RCC 7860 (cell line): Measurements from ENCODE around the gene INPP5A.

Source experiments
- DNase-seq: peaks from one replicate; pipeline ENCODE4 v3.0.0-alpha.2; 2015; ENCODE audit warnings: low spot score
- FAIRE-seq: peaks from 2 replicates; lab custom pipeline; 2012; peaks lifted over from hg19 to GRCh38; lab: Jason Lieb, UNC

The INPP5A gene

DNA sequence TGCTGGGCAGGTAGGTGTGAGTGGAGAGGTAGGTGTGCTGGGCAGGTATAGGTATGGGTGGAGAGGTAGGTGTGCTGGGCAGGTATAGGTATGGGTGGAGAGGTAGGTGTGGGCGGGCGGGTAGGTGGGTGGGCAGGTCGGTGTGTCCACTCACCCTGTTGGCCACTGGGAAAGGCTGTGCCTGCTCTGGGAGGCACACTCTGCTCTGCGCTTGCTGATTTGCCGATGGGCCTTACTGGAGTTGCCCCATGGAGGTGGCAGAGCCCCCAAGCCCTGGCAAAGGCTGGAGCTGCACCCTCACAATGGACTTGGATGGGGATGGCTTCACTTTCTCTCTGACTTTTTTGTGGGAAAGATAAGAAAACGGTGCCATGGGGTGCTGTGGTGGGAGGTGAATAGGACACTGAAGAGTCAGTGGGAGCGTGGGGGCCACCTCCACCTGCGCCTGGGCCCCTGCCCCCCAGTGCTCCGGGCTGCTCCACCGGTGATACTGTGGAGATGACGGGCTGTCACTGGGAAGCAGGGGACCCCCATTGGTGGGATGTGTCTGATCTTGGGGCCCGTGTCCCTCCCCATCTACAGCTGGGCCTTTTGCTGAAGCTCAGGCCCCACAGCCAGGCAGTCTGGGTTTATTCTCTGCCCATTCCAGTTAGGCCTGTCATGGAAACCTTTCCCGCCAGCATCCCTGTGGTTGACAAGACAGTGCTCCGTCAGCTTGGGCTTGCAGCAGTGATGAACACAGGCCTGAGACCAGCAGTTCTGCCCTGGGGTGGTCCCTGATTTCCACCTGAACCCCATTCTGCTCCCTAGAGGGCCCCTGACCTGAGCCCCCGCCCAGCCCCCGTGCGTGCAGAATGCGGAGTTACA is 173.4 kb downstream of the INPP5A start:
- FAIRE-seq (no peak), DNase-seq (no peak)

GRCh38 chr10:132711613-132712121 is 174.1 kb downstream of the INPP5A start:
- DNase-seq (no peak), FAIRE-seq (no peak)

- no peak for DNase-seq
- FAIRE-seq: no peak
Measured at GRCh38 chr10:132712291-132712690, 174.7 kb downstream of the INPP5A start.

- no peak for FAIRE-seq
- no peak for DNase-seq
Measured at GRCh38 chr10:132712743-132713142, 175.2 kb downstream of the INPP5A start.

GRCh38 chr10:132713421-132714095 is 176.0 kb downstream of the INPP5A start:
- DNase-seq: no peak
- FAIRE-seq: no peak

GRCh38 chr10:132714096-132714985 is 176.8 kb downstream of the INPP5A start:
- no peak for FAIRE-seq
- no peak for DNase-seq

DNA sequence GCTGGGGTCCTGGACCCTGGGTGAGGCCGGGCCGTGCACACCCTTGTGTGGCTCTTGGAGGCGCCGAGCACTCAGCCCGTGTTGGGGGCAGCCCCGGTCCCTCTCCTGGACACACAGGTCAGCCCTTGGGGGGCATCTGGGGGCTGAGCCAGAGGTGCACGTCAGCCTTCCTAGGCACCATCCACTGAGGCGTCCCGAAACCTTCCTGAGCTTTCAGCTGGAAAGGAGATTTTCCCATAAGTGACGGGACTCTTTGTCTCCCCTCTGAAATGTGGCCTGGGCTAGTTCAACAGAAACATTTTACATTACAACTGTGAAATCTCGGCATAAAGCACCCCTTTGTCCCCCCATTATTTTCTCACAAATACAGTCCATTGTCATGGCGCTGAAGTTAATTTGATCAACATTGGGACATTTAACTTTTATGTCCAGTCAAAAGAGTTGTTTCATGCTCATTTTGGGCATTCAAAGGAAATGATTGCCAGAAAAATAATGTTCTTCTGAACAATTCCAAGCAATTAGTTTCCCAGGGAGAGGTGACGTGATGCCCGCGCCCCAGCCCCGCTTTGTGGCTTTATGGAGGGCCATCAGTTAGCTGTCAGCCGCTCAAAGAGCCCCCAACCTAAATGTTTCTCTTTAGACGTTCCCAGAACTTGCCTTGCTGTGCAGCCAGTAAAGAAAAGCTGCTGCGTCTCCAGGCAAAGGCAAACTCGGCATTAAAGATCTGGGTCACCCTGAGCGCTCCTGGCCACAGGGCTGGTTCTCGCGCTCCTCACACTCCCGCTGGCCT is 177.6 kb downstream of the INPP5A start:
- no peak for DNase-seq
- no peak for FAIRE-seq

DNA sequence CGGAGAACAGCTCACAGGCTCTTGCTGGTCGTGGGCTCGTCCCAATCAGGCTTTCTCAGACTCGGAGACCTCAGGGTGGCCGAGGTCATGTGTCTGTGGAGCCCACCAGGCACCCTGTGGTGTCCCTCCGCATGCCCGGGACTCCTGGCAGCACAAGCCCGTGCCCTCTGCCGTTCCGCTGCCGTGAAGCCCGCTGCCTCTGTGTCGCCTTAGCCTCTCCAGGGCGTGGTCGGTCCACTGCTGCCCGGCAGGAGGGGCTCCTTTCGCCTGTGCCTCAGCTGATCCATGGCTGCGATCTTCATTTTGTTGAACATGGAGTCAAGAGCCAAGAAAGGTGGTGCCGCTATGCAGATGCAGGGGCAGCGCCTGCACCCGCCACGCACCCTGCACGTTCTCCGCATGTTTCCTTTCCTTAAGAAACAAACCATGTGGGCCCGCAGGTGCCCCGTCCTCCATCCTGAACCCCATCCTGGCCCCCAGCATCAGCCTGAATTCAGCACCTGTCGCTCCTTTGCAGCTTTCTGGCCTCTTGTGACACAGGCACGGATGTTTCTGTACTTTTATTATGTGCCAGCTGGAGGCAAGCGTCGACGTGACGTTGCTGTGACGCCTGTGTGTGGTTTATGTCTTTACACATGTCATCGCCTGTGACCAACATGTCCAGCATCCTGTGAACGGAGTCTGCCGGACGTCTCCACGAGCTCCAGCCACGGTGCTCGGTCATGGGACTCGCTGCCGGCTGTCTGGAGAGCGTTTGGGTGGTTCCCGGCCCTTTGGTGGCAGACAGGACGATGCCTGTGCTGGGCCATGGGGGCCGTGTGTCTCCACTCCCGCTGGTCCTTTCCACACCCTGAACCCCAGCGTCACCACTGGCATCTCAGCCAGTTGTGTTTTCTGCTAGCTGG is 178.4 kb downstream of the INPP5A start:
- FAIRE-seq (no peak), DNase-seq (no peak)

DNA sequence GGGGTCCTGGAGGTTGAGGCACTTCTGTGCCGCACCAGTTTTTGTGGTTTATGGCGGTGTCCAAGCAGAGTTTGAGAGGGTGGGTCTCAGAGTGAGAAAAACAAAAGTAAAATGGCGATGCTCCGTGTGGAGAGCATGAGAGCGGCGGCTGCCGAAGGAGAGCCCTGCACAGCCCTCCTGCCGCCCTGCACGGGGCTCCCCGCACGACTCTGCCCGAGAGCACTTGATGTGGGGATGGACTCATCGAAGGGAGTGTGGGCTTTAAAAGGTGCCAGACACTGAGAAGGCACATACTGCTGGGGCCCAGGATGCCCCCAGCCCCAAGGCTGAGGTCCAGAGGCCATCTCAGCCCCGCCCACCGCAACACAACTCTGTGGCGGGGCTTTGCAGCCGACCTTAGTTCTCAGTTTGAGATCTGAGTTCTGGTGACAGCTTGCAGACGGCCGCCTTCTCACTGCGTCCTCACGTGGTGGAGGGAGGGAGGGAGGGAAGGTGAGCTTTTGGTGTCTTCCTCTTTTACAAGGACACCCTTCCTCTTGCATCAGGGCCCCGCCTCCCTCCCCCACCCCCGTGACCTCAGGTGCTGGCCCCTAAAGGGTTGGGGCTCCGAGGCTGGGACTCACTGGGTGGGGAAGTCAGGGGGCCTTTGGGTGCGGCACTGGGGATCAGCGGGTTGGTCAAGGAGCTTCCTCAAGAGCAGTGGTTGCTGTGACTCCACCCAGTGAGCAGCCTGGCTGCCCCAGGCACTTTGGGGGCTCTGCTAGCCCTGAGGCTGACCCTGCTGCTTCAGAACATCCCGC is 179.3 kb downstream of the INPP5A start:
- FAIRE-seq (no peak), DNase-seq (no peak)

DNA sequence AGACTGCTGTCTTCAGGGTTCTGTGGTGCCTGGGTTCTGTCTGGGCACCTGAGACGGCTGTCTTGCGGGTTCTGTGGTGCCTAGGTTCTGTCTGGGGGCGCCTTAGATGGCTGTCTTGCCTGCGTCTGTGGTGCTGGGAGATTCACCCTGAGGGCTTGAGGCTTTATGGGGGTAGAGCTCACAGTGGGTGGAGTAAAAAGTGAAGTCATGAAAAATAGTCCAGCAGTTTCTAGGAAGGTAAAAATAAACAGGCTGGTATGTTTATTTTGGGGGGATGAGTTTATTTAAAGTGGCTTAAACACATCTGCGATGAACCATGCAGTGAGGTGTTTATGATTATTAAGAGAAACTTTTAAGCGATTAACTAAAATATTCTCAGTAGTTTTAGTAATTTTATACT is 184.1 kb downstream of the INPP5A start:
- no peak for DNase-seq
- FAIRE-seq: no peak

GRCh38 chr10:132722394-132723329 is 185.1 kb downstream of the INPP5A start:
- no peak for DNase-seq
- FAIRE-seq: no peak

DNA sequence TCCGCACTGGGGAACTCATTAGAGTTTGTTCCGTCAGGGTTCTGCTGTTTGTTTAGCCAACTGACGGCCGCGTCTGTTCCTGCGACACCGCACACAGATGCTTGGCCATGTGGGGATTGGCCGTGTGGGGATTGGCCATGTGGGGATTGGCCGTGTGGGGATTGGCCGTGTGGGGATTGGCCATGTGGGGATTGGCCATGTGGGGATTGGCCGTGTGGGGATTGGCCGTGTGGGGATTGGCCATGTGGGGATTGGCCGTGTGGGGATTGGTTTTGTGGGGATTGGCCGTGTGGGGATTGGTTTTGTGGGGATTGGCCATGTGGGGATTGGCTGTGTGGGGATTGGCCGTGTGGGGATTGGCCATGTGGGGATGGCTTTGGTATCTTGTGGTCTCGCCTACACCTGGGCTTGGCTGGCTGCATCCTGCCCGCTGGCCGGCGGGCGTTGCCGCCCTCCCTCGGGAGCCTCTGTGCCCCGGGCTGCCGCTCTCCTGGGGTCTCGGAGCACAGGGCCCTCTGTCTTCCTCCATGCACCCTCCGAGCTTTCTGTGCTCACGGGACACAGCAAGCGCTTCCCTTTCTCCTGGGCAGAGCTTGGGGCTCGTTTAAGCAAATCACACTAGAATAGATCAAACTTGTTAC is 185.9 kb downstream of the INPP5A start:
- FAIRE-seq (no peak), DNase-seq (no peak)

DNA sequence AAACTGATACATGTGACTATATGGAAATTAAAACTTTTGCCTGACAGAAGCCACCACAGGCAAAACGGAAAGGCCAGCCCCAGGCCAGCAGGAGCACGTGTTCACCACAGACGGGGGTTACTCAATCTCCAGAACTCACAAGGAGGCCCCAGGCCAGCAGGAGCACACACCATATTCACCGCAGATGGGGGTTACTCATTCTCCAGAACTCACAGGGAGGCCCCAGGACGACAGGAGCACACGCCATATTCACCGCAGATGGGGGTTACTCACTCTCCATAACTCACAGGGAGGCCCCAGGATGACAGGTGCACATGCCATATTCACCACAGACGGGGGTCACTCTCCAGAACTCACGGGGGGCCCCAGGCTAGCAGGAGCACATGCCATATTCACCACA is 186.9 kb downstream of the INPP5A start:
- DNase-seq: no peak
- FAIRE-seq: no peak

DNA sequence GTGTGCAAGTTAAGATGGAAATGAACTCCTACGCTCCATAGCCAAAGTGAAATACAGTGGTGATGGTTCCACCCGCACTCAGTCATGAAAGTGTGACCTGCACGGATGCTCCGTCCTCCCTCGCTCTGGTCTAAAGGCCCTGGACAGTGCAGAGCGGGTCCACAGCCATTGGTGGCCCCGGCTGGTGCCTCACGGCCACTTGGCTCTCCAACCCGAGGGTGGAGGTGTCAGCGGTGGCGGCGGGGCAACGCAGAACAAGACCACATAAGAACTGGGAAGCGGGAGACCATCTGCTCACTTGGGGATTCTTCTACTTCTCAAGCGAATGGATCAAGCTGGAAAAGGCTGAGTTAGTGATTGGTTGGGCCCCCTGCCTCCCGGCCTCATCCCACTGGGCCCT is 187.6 kb downstream of the INPP5A start:
- DNase-seq (no peak), FAIRE-seq (no peak)

- no peak for FAIRE-seq
- no peak for DNase-seq
Measured at GRCh38 chr10:132726194-132726593, 188.6 kb downstream of the INPP5A start.

- DNase-seq: no peak
- FAIRE-seq: no peak
Measured at GRCh38 chr10:132726951-132727350, 189.4 kb downstream of the INPP5A start.

- no peak for FAIRE-seq
Measured at GRCh38 chr10:132727411-132727810, 189.8 kb downstream of the INPP5A start.

More at GRCh38 chr10:132727411-132727810, 189.8 kb downstream of the INPP5A start:
- DNase-seq: no peak
